ENCODE results near the gene SLC22A23. TPM values are rescaled to one million over a fixed set of nuclear protein-coding genes. Genes with fewer than 3 reads are reported as not detected.

SLC22A23 gene
- total RNA-seq, 1 donor from 2014 or later: 5.7 TPM

GRCh38 chr6:3315841-3316240 lies 141.0 kb downstream of the SLC22A23 start:
- Histone ChIP-seq H3K4me1 (ENCODE audit: insufficient read depth, low read length) (no peaks in the 10 kb centered on the region), H3K36me3 (ENCODE audit: insufficient read depth, low read length) (no peaks in the 10 kb centered on the region), H3K4me3 (ENCODE audit: insufficient read depth, low read depth, low read length) (no peak overlapping the region), H3K9ac (ENCODE audit: low read length) (no peak overlapping the region), H3K79me2 (ENCODE audit: insufficient read depth, low read length) (no peaks in the 10 kb centered on the region), H2AFZ (ENCODE audit: low read depth, low read length) (no peak overlapping the region), H4K20me1 (ENCODE audit: insufficient read depth, low read length) (no peaks in the 10 kb centered on the region), H3K27me3 (ENCODE audit: insufficient read depth, low read length) (no peaks in the 10 kb centered on the region), H3K27ac (ENCODE audit: low read depth, low read length) (no peak overlapping the region), H3K4me2 (ENCODE audit: low read length) (no peak overlapping the region), H3K9me3 (ENCODE audit: insufficient read depth, low read depth, low read length) (no peaks in the 10 kb centered on the region)
- Mint-ChIP-seq H3K4me3 (ENCODE audit: unreplicated experiment) (no peak overlapping the region), H3K27me3 (ENCODE audit: low read depth, unreplicated experiment) (peaks cover 37% of the 10 kb centered on the region), H3K27ac (ENCODE audit: unreplicated experiment) (no peak overlapping the region), H3K36me3 (ENCODE audit: low read depth, unreplicated experiment) (no peaks in the 10 kb centered on the region), H3K4me1 (ENCODE audit: low read depth, unreplicated experiment) (no peaks in the 10 kb centered on the region), H3K9me3 (ENCODE audit: unreplicated experiment) (peaks cover 2% of the 10 kb centered on the region)
- DNase-seq (ENCODE audit: low read depth): no peak
- FAIRE-seq: no peak
- TF ChIP-seq EZH2 (IDR thresholded peaks at IDR 0.05; ENCODE audit: insufficient read depth, low read length): no peak
- TF ChIP-seq, protein P1, sequence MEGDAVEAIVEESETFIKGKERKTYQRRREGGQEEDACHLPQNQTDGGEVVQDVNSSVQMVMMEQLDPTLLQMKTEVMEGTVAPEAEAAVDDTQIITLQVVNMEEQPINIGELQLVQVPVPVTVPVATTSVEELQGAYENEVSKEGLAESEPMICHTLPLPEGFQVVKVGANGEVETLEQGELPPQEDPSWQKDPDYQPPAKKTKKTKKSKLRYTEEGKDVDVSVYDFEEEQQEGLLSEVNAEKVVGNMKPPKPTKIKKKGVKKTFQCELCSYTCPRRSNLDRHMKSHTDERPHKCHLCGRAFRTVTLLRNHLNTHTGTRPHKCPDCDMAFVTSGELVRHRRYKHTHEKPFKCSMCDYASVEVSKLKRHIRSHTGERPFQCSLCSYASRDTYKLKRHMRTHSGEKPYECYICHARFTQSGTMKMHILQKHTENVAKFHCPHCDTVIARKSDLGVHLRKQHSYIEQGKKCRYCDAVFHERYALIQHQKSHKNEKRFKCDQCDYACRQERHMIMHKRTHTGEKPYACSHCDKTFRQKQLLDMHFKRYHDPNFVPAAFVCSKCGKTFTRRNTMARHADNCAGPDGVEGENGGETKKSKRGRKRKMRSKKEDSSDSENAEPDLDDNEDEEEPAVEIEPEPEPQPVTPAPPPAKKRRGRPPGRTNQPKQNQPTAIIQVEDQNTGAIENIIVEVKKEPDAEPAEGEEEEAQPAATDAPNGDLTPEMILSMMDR (IDR thresholded peaks at IDR 0.05; ENCODE audit: insufficient read depth, low read depth, low read length): no peak

DNA sequence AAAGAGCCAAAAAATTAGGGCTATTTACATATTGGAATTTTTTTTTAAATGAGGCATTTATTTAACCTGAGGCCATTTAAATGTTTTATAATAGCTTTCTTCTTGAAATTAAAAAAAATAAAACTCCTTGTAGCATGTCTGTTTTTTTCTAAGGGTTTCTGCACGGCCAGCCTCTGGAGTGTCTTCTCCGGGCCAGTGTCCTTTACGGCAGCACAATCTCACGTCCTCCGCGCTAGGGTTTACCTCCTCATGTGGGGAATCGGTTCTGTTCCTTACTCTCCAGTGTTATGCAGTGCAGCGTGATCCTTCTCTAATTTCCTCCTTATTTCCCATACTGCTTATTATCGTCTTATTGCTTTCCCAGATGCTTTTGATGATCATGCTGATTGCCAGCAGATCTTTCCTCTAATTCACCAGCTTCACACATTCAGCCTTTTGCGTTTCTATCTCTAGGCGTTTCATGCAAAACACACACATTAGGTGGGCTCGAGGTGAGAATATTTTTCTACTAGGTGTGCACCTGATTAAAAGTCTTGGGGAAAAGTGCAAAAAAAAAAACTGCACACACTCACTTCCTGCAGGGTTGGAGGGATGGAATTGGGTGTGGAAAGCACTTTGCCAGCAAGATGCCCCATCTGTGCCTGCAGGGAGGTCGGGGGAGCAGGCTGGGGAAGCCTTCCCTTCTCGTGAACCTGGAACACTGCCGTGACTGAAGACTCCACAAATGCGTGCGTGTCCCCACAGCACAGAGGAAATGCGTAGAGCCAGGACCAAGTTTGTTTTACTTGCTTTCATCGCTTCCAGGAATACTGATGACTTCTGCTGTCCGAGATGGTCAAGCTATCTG lies 142.0 kb downstream of the SLC22A23 start:
- DNase-seq (ENCODE audit: low read depth) (no peak), FAIRE-seq (no peak)
- no peaks in the 10 kb centered on the region for H4K20me1 ChIP-seq (ENCODE audit: insufficient read depth, low read length)
- no peak overlapping the region for H3K27ac ChIP-seq (ENCODE audit: low read depth, low read length)
- no peaks in the 10 kb centered on the region for H3K4me1 ChIP-seq (ENCODE audit: insufficient read depth, low read length)
- H3K27ac Mint-ChIP-seq (ENCODE audit: unreplicated experiment): no peak overlapping the region
- H3K4me2 ChIP-seq (ENCODE audit: low read length): no peak overlapping the region
- H3K36me3 Mint-ChIP-seq (ENCODE audit: low read depth, unreplicated experiment): no peaks in the 10 kb centered on the region
- H3K4me3 Mint-ChIP-seq (ENCODE audit: unreplicated experiment): no peak overlapping the region
- H3K4me3 ChIP-seq (ENCODE audit: insufficient read depth, low read depth, low read length): no peak overlapping the region
- H3K4me1 Mint-ChIP-seq (ENCODE audit: low read depth, unreplicated experiment): no peaks in the 10 kb centered on the region
- H3K79me2 ChIP-seq (ENCODE audit: insufficient read depth, low read length): no peaks in the 10 kb centered on the region
- H3K27me3 Mint-ChIP-seq (ENCODE audit: low read depth, unreplicated experiment): peaks cover 35% of the 10 kb centered on the region
- peaks cover 2% of the 10 kb centered on the region for H3K9me3 Mint-ChIP-seq (ENCODE audit: unreplicated experiment)
- no peaks in the 10 kb centered on the region for H3K9me3 ChIP-seq (ENCODE audit: insufficient read depth, low read depth, low read length)
- no peak for TF ChIP-seq EZH2 (IDR thresholded peaks at IDR 0.05; ENCODE audit: insufficient read depth, low read length)
- TF ChIP-seq, protein P1 (IDR thresholded peaks at IDR 0.05; ENCODE audit: insufficient read depth, low read depth, low read length): no peak
- no peaks in the 10 kb centered on the region for H3K36me3 ChIP-seq (ENCODE audit: insufficient read depth, low read length)
- H3K9ac ChIP-seq (ENCODE audit: low read length): no peak overlapping the region
- no peaks in the 10 kb centered on the region for H3K27me3 ChIP-seq (ENCODE audit: insufficient read depth, low read length)
- no peak overlapping the region for H2AFZ ChIP-seq (ENCODE audit: low read depth, low read length)

- peaks cover 2% of the 10 kb centered on the region for H3K9me3 Mint-ChIP-seq (ENCODE audit: unreplicated experiment)
- H3K79me2 ChIP-seq (ENCODE audit: insufficient read depth, low read length): no peaks in the 10 kb centered on the region
- DNase-seq (ENCODE audit: low read depth): no peak
- no peaks in the 10 kb centered on the region for H3K9me3 ChIP-seq (ENCODE audit: insufficient read depth, low read depth, low read length)
- no peak overlapping the region for H3K4me2 ChIP-seq (ENCODE audit: low read length)
- no peaks in the 10 kb centered on the region for H3K4me1 Mint-ChIP-seq (ENCODE audit: low read depth, unreplicated experiment)
- no peaks in the 10 kb centered on the region for H3K36me3 Mint-ChIP-seq (ENCODE audit: low read depth, unreplicated experiment)
- H2AFZ ChIP-seq (ENCODE audit: low read depth, low read length): no peak overlapping the region
- H3K27me3 Mint-ChIP-seq (ENCODE audit: low read depth, unreplicated experiment): peaks cover 30% of the 10 kb centered on the region
- H4K20me1 ChIP-seq (ENCODE audit: insufficient read depth, low read length): no peaks in the 10 kb centered on the region
- H3K4me3 ChIP-seq (ENCODE audit: insufficient read depth, low read depth, low read length): no peak overlapping the region
- no peaks in the 10 kb centered on the region for H3K27me3 ChIP-seq (ENCODE audit: insufficient read depth, low read length)
- no peaks in the 10 kb centered on the region for H3K36me3 ChIP-seq (ENCODE audit: insufficient read depth, low read length)
- H3K27ac ChIP-seq (ENCODE audit: low read depth, low read length): no peak overlapping the region
- H3K27ac Mint-ChIP-seq (ENCODE audit: unreplicated experiment): no peak overlapping the region
- no peak for FAIRE-seq
- H3K4me3 Mint-ChIP-seq (ENCODE audit: unreplicated experiment): no peak overlapping the region
- TF ChIP-seq, protein P1 (IDR thresholded peaks at IDR 0.05; ENCODE audit: insufficient read depth, low read depth, low read length): no peak
- TF ChIP-seq EZH2 (IDR thresholded peaks at IDR 0.05; ENCODE audit: insufficient read depth, low read length): no peak
- no peak overlapping the region for H3K9ac ChIP-seq (ENCODE audit: low read length)
- no peaks in the 10 kb centered on the region for H3K4me1 ChIP-seq (ENCODE audit: insufficient read depth, low read length)
These were observed 142.7 kb downstream of the SLC22A23 start for GRCh38 chr6:3314176-3314575.
